D341Med (cell line): ENCODE results near the gene NPIPB5.
"Not testable (repeated sequence)": the region's sequence is repeated elsewhere in the genome, so short reads cannot be mapped to it uniquely, and the experiment has no call there.

Experiments
- DNase-seq: peaks from one replicate; pipeline ENCODE4 v3.0.0; 2012; ENCODE audit warnings: low spot score

The NPIPB5 gene

GRCh38 chr16:22510591-22510990 is at the start of gene NPIPB5:
Gene NPIPB5 (plus strand): TSS chr16:22510891. CDS start chr16:22513802, 2,911 bp downstream.
- not testable (repeated sequence) for DNase-seq

DNA sequence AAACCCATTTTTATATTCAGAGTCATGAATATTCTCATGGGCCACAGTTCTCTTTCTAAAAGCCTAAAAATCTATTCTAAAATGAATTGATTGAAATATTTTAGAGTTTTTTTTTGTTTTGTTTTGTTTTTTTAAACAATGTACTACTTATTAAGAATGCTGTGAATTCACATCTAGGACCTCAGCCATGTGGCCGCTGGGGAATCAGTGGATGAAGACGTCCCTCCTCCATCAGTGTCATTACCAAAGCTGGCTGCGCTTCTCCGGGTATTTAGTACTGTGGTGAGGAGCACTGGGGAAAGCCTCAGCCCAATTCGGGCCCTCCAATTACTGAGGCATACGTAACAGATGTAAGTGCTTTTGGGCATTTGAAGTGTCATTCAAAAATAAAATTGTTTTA is 41.8 kb upstream of the NPIPB5 start:
- DNase-seq = not testable (repeated sequence)

DNA sequence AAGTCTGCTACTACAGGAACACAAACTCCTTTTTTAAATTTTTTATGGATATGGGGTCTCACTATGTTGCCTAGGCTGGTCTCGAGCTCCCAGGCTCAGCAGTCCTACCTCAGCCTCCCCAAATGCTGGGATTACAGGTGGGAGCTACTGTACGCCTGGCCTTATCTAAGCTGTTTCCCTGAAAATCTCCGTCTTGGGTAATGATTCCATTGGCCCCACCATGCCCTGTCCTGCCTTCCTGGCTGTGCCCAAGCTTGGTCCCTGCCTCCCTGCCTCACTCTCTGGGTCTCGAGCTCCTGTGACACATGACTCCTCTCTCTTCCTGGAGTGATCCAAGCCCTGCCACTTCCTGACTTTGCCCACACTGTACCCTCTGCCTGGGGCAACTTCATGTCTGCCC is 27.3 kb downstream of the NPIPB5 start:
- not testable (repeated sequence) for DNase-seq

DNA sequence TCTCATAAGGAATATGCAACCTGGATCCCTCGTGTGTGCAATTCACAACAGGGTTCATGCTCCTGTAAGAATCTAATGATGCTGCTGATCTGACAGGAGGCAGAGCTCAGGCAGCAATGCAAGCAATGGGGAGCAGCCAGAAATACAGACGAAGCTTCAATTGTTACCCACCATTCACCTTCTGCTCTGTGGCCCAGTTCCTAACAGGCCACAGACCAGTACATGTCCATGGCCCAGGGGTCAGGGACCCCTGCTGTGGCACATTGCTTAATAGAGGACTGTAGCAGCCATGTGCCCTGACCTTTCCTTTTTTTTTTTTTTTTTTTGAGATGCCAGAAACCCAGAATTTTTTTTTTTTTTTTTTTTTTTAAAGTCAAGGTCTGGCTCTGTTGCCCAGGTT is 34.1 kb downstream of the NPIPB5 start:
- DNase-seq = not testable (repeated sequence)

- not testable (repeated sequence) for DNase-seq
Measured at GRCh38 chr16:22546630-22547029, 35.9 kb downstream of the NPIPB5 start.

GRCh38 chr16:22547170-22547765 is 36.6 kb downstream of the NPIPB5 start:
- not testable (repeated sequence) for DNase-seq

DNA sequence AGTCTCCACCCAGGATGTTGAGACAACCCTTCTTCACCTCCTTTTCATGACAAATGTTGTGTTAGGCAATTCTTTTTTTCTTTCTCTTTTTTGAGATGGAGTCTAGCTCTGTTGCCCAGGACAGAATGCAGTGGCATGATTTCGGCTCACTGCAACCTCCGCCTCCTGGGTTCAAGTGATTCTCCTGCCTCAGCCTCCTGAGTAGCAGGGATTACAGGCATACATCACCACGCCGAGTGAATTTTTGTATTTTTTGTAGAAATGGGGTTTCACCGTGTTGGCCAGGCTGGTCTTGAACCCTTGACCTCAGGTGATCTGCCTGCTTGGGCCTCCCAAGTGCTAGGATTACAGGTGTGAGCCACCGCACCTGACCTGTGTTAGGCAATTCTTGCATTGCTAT is 39.2 kb downstream of the NPIPB5 start:
- not testable (repeated sequence) for DNase-seq

- DNase-seq = not testable (repeated sequence)
Measured at GRCh38 chr16:22551143-22551542, 40.5 kb downstream of the NPIPB5 start.

DNA sequence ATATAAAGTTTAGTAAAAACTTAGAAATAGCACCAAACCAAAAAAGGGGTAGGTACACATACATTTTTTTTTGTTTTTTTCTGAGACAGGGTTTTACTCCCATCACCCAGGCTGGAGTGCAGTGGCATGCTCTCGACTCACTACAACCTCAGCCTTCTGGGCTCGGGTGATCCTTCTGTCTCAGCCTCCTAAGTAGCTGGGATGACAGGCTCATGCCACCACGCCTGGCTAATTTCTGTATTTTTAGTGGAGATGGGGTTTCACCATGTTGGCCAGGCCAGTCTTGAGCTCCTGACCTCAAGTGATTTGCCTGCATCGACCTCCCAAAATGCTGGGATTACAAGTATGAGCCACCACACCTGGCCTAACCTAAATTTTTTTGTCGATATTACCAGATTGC is 41.0 kb downstream of the NPIPB5 start:
- DNase-seq = not testable (repeated sequence)

GRCh38 chr16:22556759-22557158 is 46.1 kb downstream of the NPIPB5 start:
- not testable (repeated sequence) for DNase-seq
